ENCODE data around the gene PNLIPRP1.

PNLIPRP1 gene

GRCh38 chr10:116631871-116632295 is 41.1 kb downstream of the PNLIPRP1 start:
- DNase-seq (ENCODE audit: low read depth), result no peak

GRCh38 chr10:116632596-116633215 is 41.9 kb downstream of the PNLIPRP1 start:
- DNase-seq (ENCODE audit: low read depth), result no peak

GRCh38 chr10:116633216-116633600 is 42.4 kb downstream of the PNLIPRP1 start:
- no peak for DNase-seq (ENCODE audit: low read depth)

GRCh38 chr10:116634126-116634975 is 43.6 kb downstream of the PNLIPRP1 start:
- DNase-seq (ENCODE audit: low read depth), result no peak

- DNase-seq (ENCODE audit: low read depth), result no peak
Observed at GRCh38 chr10:116636385-116636784, 45.6 kb downstream of the PNLIPRP1 start.

- no peak for DNase-seq (ENCODE audit: low read depth)
Observed at GRCh38 chr10:116636976-116637375, 46.2 kb downstream of the PNLIPRP1 start.

- no peak for DNase-seq (ENCODE audit: low read depth)
Observed at GRCh38 chr10:116637830-116638229, 47.1 kb downstream of the PNLIPRP1 start.

- no peak for DNase-seq (ENCODE audit: low read depth)
Observed at GRCh38 chr10:116646502-116646901, 55.7 kb downstream of the PNLIPRP1 start.

- no peak for DNase-seq (ENCODE audit: low read depth)
Observed at GRCh38 chr10:116648903-116649302, 58.1 kb downstream of the PNLIPRP1 start.

GRCh38 chr10:116653885-116654284 is 63.1 kb downstream of the PNLIPRP1 start:
- DNase-seq (ENCODE audit: low read depth), result no peak

GRCh38 chr10:116654816-116655215 is 64.1 kb downstream of the PNLIPRP1 start:
- no peak for DNase-seq (ENCODE audit: low read depth)

- DNase-seq (ENCODE audit: low read depth), result no peak
Observed at GRCh38 chr10:116655568-116655967, 64.8 kb downstream of the PNLIPRP1 start.

GRCh38 chr10:116656044-116656443 is 65.3 kb downstream of the PNLIPRP1 start:
- no peak for DNase-seq (ENCODE audit: low read depth)

GRCh38 chr10:116657863-116658551 is 67.2 kb downstream of the PNLIPRP1 start:
- DNase-seq (ENCODE audit: low read depth), result no peak
